HG03460 (cell line): Measurements from ENCODE around the gene KRTAP5-7.
"Not testable (repeated sequence)": the region's sequence is repeated elsewhere in the genome, so short reads cannot be mapped to it uniquely, and the experiment has no call there.

Source experiments
- ATAC-seq: cut with Tn5 transposase; IDR thresholded peaks from one replicate; pipeline ENCODE4 v1.9.1; 2021; ENCODE audit not compliant: unreplicated experiment

Gene KRTAP5-7

DNA sequence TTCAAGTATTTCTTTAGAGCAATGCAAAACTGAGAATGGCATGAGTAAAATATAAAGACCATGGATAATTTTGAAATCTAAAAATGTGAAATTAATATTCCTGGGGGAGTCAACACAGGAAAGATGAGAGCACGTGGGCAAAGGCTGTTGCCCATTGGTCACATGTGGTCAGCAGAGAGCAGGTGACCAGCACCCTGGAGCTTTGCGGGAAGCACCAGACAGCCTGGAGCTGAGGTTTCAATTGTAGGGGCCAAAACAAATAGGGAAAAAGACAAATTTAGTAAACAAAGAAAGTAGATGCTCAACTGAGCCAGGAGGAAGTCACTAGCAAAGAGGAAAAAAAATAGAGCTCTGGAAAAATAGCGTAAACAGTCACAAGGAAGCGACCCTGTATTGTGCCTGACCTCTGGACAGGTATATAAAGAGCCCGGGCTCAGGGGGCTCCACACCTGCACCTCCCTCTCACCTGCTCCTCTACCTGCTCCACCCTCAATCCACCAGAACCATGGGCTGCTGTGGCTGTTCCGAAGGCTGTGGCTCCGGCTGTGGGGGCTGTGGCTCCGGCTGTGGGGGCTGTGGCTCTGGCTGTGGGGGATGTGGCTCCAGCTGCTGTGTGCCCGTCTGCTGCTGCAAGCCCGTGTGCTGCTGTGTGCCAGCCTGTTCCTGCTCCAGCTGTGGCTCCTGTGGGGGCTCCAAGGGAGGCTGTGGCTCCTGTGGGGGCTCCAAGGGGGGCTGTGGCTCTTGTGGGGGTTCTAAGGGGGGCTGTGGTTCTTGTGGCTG, at the start of gene KRTAP5-7:
Gene KRTAP5-7, plus strand, starts transcription at position 472 of the 780 bp plus-strand sequence. Its CDS starts 34 bp downstream, at position 506.
- not testable (repeated sequence) for ATAC-seq

DNA sequence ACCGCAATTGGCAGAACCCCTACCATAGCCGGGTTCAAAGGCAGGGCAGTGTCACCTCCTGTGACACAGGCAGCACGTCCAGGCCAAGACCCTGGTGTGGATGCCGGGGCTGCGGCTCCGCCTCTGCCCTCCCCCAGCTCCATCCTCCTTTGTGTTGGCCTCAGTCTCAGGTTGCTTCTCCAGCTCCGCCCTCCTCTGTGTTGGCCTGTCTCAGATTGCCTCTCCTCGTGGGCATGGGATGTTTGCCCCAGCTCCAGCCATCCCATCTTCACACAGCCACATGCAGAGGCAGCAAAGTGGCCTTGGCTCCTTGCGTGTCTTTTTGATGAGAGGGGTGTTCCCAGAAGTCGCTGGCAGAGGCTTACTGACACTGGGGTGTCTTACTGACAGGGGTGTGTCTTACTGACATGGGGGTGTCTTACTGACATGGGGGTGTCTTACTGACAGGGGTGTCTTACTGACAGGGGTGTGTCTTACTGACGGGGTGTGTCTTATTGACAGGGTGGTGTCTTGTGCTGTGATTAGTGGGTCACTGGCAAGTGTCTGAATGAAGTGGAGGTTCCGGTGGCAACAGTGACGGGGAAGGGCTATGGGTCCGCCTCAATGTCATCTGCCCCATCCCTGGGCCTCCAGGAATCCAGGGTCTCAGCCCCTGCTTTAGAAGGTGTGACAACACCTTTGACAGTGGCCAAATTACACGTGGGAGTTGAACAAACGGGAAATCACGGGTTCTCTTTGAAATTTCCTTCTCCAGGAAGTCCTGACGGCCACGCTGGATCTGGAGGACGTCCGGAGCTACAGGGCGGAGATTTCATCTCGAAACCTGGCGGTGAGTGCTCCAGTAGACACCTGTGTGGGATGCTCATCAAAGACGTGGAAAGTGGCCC, 49.2 kb upstream of the KRTAP5-7 start:
- ATAC-seq = no peak

- ATAC-seq = no peak
These were observed 48.6 kb upstream of the KRTAP5-7 start for GRCh38 chr11:71478528-71478840.

DNA sequence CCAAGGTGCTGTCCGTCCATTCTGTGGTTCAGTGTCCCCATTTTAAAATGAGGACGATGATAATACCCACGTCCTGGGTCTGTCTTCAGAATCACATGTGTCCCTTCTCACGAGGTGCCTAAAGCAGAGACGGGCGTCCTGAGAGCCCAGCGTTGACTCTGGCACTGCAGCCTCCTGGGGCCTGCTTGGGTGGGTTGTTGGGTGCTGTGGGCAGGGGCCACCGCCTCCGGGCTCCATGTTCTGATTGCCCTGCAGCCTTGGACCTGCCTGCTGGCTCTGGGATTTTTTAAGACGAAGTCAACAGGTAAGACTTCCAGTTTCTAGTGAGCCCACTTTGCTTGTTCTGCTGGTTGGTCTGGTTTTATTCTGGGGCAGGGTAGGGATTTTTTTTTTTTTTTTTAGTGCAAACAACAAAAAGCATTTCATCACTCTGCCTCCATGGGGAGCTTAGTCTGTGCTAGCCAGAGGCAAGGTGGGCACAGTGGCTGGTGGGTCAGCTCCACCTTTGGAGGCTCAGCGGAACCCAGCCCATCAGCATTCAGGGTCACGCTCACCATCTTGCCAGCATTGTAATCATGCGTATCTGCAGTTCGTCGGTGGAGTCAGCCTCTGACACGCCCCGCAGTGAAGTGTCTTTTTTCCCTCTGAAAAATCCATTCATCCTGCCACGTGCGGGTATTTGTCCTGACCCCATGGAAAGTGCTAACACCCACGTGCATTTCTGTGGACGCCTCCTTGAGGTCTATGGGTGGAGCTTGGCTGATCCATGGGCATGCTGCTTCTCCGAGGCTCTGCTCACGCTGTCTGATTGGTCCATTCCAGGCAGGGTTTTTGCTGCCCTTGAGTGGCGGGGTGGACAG, 45.7 kb upstream of the KRTAP5-7 start:
- no peak for ATAC-seq

- ATAC-seq = no peak
These were observed 44.9 kb upstream of the KRTAP5-7 start for GRCh38 chr11:71482216-71482615.

DNA sequence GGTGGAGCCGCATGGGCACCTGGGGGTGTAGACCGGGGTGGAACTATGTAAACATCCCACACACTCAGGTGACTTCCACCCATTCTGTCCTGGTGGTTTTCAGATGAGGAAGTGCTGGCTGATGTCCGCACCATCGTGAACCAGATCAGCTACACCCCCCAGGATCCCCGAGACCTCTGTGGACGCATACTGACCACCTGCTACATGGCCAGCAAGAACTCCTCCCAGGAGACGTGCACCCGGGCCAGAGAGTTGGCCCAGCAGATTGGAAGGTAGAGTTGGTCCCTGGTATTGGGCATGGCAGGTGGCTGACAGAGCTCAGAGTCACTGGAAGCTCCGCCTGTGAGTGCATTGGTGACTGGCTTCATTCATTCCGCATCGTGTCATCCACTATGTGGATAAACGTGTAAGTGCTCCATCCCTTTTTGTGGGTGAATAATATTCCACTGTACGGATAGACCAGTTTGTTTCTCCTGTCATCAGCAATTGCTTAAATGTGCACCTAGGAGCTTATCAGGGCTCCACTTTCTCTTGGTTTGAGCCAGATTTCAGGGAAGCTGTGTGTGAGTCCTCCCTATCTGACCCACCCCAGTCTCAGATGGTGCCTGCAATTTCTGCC, 44.2 kb upstream of the KRTAP5-7 start:
- ATAC-seq = no peak

- no peak for ATAC-seq
These were observed 43.4 kb upstream of the KRTAP5-7 start for GRCh38 chr11:71483692-71484091.

GRCh38 chr11:71484248-71485062, 42.6 kb upstream of the KRTAP5-7 start:
- no peak for ATAC-seq

GRCh38 chr11:71485063-71485399, 42.0 kb upstream of the KRTAP5-7 start:
- ATAC-seq = no peak

DNA sequence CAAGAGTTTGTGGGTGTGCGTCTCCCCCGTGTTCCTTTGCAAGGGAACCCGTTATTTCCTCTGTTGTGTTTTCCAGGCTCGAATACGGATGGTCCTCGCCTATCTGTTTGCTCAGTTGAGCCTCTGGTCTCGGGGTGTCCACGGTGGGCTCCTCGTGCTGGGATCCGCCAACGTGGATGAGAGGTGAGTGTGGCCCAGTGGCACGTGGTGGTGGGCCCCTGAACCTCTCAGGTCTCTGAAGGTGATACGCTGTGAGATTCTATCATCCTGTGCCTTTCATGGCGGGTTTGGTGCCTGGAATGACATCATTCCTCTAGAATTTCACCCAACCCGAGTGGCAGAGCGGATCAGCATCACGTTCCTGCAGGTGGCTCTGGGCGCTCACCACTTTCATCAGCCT, 41.6 kb upstream of the KRTAP5-7 start:
- ATAC-seq = no peak

GRCh38 chr11:71486320-71486719, 40.7 kb upstream of the KRTAP5-7 start:
- no peak for ATAC-seq

- ATAC-seq = no peak
These were observed 38.3 kb upstream of the KRTAP5-7 start for GRCh38 chr11:71488681-71489270.

DNA sequence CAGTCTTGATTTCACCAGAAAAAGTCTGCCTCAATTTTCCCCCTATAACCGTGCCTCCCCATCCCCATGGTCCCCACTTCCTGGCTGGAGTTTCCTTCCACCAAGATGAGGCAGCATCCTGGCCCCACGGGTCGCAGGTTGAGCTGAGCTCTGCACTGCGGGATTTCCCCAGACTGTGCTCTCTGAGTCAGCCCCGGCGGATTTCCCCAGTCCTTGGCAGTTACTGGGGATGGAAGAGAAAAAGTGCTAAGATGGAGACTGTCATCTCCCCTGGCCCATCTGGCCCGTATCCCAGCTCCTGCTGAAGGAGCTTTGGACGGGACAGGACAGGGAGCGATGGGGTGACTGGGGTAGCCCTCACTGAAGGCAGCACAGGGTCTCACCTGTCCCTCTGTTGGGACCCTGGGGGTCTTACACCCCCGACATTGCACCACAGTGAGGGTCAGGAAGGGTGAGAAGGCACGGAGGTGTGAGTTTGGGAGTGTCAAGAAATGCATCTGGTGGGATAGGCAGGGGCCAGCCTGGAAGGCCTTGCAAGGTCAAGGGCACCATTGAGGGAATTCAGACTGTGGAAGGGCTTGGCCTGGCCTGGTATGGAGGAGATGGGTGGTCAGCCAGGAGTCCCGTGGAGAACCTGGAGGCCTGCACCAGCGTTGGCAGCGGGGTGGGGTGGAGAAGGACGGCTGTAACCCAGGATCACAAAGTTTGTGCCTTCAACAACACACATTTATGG, 37.6 kb upstream of the KRTAP5-7 start:
- no peak for ATAC-seq

- ATAC-seq = no peak
These were observed 36.9 kb upstream of the KRTAP5-7 start for GRCh38 chr11:71490044-71490730.

GRCh38 chr11:71490731-71491390, 36.2 kb upstream of the KRTAP5-7 start:
- no peak for ATAC-seq

- ATAC-seq = no peak
These were observed 35.5 kb upstream of the KRTAP5-7 start for GRCh38 chr11:71491531-71491930.

GRCh38 chr11:71491940-71492339, 35.1 kb upstream of the KRTAP5-7 start:
- ATAC-seq = no peak
